GM18858 (cell line): ENCODE measurements around the gene AFMID.
"Not testable (repeated sequence)": the region's sequence is repeated elsewhere in the genome, so short reads cannot be mapped to it uniquely, and the experiment has no call there.

ENCODE experiments used
- ATAC-seq: cut with Tn5 transposase; IDR thresholded peaks from one replicate; pipeline ENCODE4 v1.9.1; 2021; ENCODE audit not compliant: unreplicated experiment

The AFMID gene

GRCh38 chr17:78154903-78155811 lies 32.0 kb upstream of the AFMID start:
- ATAC-seq, result no peak

GRCh38 chr17:78159575-78160158 lies 27.5 kb upstream of the AFMID start:
- ATAC-seq, result no peak

GRCh38 chr17:78163881-78164747 lies 23.0 kb upstream of the AFMID start:
- ATAC-seq, result no peak

GRCh38 chr17:78164748-78165607 lies 22.2 kb upstream of the AFMID start:
- ATAC-seq, result no peak

- ATAC-seq, result no peak
Observed at GRCh38 chr17:78166416-78166815, 20.7 kb upstream of the AFMID start.

- no peak for ATAC-seq
Observed at GRCh38 chr17:78168242-78168902, 18.8 kb upstream of the AFMID start, which contains the start of gene SYNGR2. Gene SYNGR2, plus strand, starts transcription at chr17:78168581. Its CDS starts 36 bp downstream, at chr17:78168617.

GRCh38 chr17:78168903-78169793 lies 18.0 kb upstream of the AFMID start:
- ATAC-seq, result no peak

GRCh38 chr17:78170692-78171590 lies 16.2 kb upstream of the AFMID start:
- no peak for ATAC-seq

GRCh38 chr17:78171591-78172248 lies 15.4 kb upstream of the AFMID start:
- not testable (repeated sequence) for ATAC-seq

- no peak for ATAC-seq
Observed at GRCh38 chr17:78172249-78173051, 14.7 kb upstream of the AFMID start.

- no peak for ATAC-seq
Observed at GRCh38 chr17:78173097-78173715, 14.0 kb upstream of the AFMID start.

GRCh38 chr17:78174346-78174869 lies 12.8 kb upstream of the AFMID start:
- ATAC-seq, result no peak

GRCh38 chr17:78174870-78175642 lies 12.1 kb upstream of the AFMID start:
- ATAC-seq, result no peak

GRCh38 chr17:78175643-78175981 lies 11.6 kb upstream of the AFMID start:
- no peak for ATAC-seq

GRCh38 chr17:78176548-78177025 lies 10.6 kb upstream of the AFMID start:
- no peak for ATAC-seq
